NB4 (cell line): Measurements from ENCODE around the gene PDZRN3.

Experiments
- DNase-seq: peaks from one replicate; pipeline ENCODE4 v3.0.0; 2010; ENCODE audit warnings: low read depth
- H3K4me3 ChIP-seq: one replicate; pipeline ENCODE4 v1.5.1; 2011; ENCODE audit warnings: mild to moderate bottlenecking, low read depth, low read length, moderate library complexity
- MAX ChIP-seq: IDR thresholded peaks from 2 replicates; pipeline ENCODE4 v1.6.1; 2011; ENCODE audit warnings: low read depth, low read length
- MYC ChIP-seq: IDR thresholded peaks from 2 replicates; pipeline ENCODE4 v1.6.1; 2011; ENCODE audit warnings: low read depth, low read length
- POLR2A ChIP-seq: IDR thresholded peaks from 2 replicates; pipeline ENCODE4 v1.6.1; 2011; ENCODE audit warnings: mild to moderate bottlenecking; ENCODE audit not compliant: insufficient read length; ENCODE audit errors: extremely low read depth
- TF ChIP-seq, protein P1 (sequence below): IDR thresholded peaks from one replicate; pipeline ENCODE4 v1.5.1; 2012; ENCODE audit warnings: low read depth, low read length

The PDZRN3 gene

DNA sequence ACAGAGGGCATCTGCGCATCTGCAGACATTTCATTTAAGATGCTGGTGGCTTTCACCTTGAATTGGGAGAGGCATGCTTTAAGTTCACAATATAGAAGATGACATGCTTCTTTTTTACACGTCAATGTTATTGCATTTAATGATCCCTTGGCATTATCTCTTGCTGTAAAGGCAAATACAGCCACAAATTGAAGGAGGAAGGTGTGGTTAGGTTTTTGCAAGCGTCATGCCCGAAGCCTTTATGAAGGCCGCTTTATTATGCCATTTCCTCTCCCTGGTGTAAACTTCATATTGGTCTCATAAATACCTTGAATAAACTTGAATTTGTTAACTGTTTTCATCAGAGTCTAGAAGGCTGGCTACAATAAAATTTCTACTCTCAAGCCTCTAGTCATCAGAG is 212.7 kb downstream of the PDZRN3 start:
- DNase-seq = no peak
- H3K4me3 ChIP-seq = no peak overlapping the region
- TF ChIP-seq MYC (no peak), MAX (no peak), POLR2A (no peak)
- TF ChIP-seq, protein P1, sequence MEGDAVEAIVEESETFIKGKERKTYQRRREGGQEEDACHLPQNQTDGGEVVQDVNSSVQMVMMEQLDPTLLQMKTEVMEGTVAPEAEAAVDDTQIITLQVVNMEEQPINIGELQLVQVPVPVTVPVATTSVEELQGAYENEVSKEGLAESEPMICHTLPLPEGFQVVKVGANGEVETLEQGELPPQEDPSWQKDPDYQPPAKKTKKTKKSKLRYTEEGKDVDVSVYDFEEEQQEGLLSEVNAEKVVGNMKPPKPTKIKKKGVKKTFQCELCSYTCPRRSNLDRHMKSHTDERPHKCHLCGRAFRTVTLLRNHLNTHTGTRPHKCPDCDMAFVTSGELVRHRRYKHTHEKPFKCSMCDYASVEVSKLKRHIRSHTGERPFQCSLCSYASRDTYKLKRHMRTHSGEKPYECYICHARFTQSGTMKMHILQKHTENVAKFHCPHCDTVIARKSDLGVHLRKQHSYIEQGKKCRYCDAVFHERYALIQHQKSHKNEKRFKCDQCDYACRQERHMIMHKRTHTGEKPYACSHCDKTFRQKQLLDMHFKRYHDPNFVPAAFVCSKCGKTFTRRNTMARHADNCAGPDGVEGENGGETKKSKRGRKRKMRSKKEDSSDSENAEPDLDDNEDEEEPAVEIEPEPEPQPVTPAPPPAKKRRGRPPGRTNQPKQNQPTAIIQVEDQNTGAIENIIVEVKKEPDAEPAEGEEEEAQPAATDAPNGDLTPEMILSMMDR = no peak

DNA sequence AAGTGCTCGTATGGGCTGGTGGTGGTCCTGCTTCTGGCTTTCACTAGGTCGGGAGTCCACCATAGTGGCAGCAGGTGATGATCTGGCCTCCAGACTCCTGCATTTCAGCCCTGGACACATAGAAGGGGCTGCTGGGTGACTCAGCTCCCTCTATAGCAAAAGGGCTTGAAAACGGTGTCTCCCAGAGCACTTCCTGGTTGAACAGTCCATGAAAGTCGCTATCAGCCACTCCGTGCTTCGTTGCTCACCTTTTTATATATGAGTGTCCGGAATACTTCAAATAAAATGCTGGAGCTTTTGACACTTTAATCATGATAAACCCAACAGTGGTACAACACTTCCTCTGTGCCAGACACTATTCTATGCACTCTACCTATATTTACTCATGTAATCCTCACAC is 213.2 kb downstream of the PDZRN3 start:
- no peak overlapping the region for H3K4me3 ChIP-seq
- TF ChIP-seq, protein P1 = no peak
- no peak for TF ChIP-seq MYC
- no peak for TF ChIP-seq MAX
- no peak for TF ChIP-seq POLR2A
- DNase-seq = no peak

DNA sequence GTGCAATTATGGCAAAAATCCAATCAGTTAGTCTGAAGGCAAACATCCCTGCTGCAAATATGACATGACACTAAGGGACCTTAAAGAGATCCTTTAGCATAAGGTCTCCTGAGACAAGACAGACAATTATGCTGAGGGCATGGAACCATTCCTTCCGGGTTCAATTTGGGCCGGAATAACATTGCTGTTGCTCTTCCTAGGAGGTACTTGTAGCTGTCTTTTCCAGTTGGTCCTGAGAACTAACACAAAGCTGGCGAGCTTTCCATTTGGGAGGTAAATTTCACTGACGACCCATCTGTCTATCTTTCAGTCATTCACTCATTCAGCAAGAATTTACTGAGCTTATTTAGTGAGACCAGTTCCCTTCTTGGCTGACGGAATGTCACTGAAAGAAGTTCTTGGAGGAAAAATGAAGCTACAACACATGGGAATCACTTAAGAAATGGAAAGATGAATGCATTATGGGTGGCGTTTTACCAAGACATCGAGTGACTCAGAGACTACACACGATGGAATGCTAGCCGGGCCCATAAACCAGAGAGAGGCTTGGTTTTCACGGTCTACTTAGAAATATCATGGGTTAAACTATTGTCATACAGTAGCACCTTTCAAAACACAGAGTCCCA is 215.5 kb downstream of the PDZRN3 start:
- TF ChIP-seq MAX (no peak), MYC (no peak), POLR2A (no peak)
- TF ChIP-seq, protein P1 = no peak
- DNase-seq = no peak
- H3K4me3 ChIP-seq = no peak overlapping the region

- TF ChIP-seq MAX (no peak), POLR2A (no peak), MYC (no peak)
- TF ChIP-seq, protein P1 = no peak
- no peak for DNase-seq
- no peak overlapping the region for H3K4me3 ChIP-seq
These were observed 216.1 kb downstream of the PDZRN3 start for GRCh38 chr3:73408634-73409033.

GRCh38 chr3:73407577-73407976 is 217.2 kb downstream of the PDZRN3 start:
- TF ChIP-seq, protein P1 = no peak
- TF ChIP-seq POLR2A (no peak), MAX (no peak), MYC (no peak)
- no peak overlapping the region for H3K4me3 ChIP-seq
- no peak for DNase-seq

- TF ChIP-seq, protein P1 = no peak
- TF ChIP-seq POLR2A = no peak
- TF ChIP-seq MAX = no peak
- DNase-seq = no peak
- no peak overlapping the region for H3K4me3 ChIP-seq
These were observed 218.9 kb downstream of the PDZRN3 start for GRCh38 chr3:73405853-73406252.
